ENCODE data around the gene ATP13A3.

Gene ATP13A3

GRCh38 chr3:194384156-194384555, 102.6 kb downstream of the ATP13A3 start:
- TF ChIP-seq CTCF (IDR thresholded peaks at IDR 0.05; ENCODE audit: low read depth, low read length): no peak
- no peak for DNase-seq (ENCODE audit: low read depth in 2 of 2)
- H3K4me3 ChIP-seq (replicated peaks in 1 of 2; ENCODE audit: low read depth in 2 of 2, low read length in 2 of 2): no peak overlapping the region

GRCh38 chr3:194383276-194383940, 103.4 kb downstream of the ATP13A3 start:
- DNase-seq (ENCODE audit: low read depth in 2 of 2): no peak
- no peak overlapping the region for H3K4me3 ChIP-seq (replicated peaks in 1 of 2; ENCODE audit: low read depth in 2 of 2, low read length in 2 of 2)
- no peak for TF ChIP-seq CTCF (IDR thresholded peaks at IDR 0.05; ENCODE audit: low read depth, low read length)

- no peak for DNase-seq (ENCODE audit: low read depth in 2 of 2)
- no peak overlapping the region for H3K4me3 ChIP-seq (replicated peaks in 1 of 2; ENCODE audit: low read depth in 2 of 2, low read length in 2 of 2)
- TF ChIP-seq CTCF (IDR thresholded peaks at IDR 0.05; ENCODE audit: low read depth, low read length): no peak
Measured at GRCh38 chr3:194382892-194383223, 103.9 kb downstream of the ATP13A3 start.

GRCh38 chr3:194382196-194382891, 104.5 kb downstream of the ATP13A3 start:
- H3K4me3 ChIP-seq (replicated peaks in 1 of 2; ENCODE audit: low read depth in 2 of 2, low read length in 2 of 2): no peak overlapping the region
- no peak for DNase-seq (ENCODE audit: low read depth in 2 of 2)
- TF ChIP-seq CTCF (IDR thresholded peaks at IDR 0.05; ENCODE audit: low read depth, low read length): no peak

GRCh38 chr3:194381460-194381875, 105.3 kb downstream of the ATP13A3 start:
- H3K4me3 ChIP-seq (replicated peaks in 1 of 2; ENCODE audit: low read depth in 2 of 2, low read length in 2 of 2): no peak overlapping the region
- no peak for TF ChIP-seq CTCF (IDR thresholded peaks at IDR 0.05; ENCODE audit: low read depth, low read length)
- DNase-seq (ENCODE audit: low read depth in 2 of 2): no peak

GRCh38 chr3:194380326-194380725, 106.5 kb downstream of the ATP13A3 start:
- no peak for DNase-seq (ENCODE audit: low read depth in 2 of 2)
- H3K4me3 ChIP-seq (replicated peaks in 1 of 2; ENCODE audit: low read depth in 2 of 2, low read length in 2 of 2): no peak overlapping the region
- TF ChIP-seq CTCF (IDR thresholded peaks at IDR 0.05; ENCODE audit: low read depth, low read length): no peak
